H1 (cell line): Measurements from ENCODE around the gene TEAD4. TPM values are rescaled to one million over a fixed set of nuclear protein-coding genes. Genes with fewer than 3 reads are reported as not detected.

Source experiments
- CHD2 ChIP-seq: IDR thresholded peaks from 2 replicates; pipeline ENCODE4 v1.6.1; 2012; ENCODE audit warnings: low read length, improper control_type of control experiment
- CHD7 ChIP-seq: fragments of 300-600 bp; sonication (generic); IDR thresholded peaks from 2 replicates; pipeline ENCODE4 v1.7.1; 2012; ENCODE audit warnings: low read length, moderate library complexity, mild to moderate bottlenecking, inconsistent platforms; ENCODE audit not compliant: insufficient replicate concordance
- E2F6 ChIP-seq: IDR thresholded peaks from 2 replicates; pipeline ENCODE4 v1.6.1; 2012; ENCODE audit warnings: inconsistent platforms
- EGR1 ChIP-seq: IDR thresholded peaks from 2 replicates; pipeline ENCODE4 v1.6.1; 2011; ENCODE audit warnings: low read depth, low read length, borderline replicate concordance
- KDM5A ChIP-seq: fragments of 200-600 bp; IDR thresholded peaks from 2 replicates; pipeline ENCODE4 v1.7.1; 2012; ENCODE audit warnings: mild to moderate bottlenecking, low read length, inconsistent platforms, mixed read lengths
- MAFK ChIP-seq: IDR thresholded peaks from 2 replicates; pipeline ENCODE4 v1.6.1; 2012; ENCODE audit warnings: low read depth, mild to moderate bottlenecking, improper control_type of control experiment, low read length
- MAX ChIP-seq: IDR thresholded peaks from 2 replicates; pipeline ENCODE4 v1.6.1; 2012; ENCODE audit warnings: inconsistent platforms
- RAD21 ChIP-seq, 2 experiments: IDR thresholded peaks in 1 of 2; conservative IDR thresholded peaks in 1 of 2; 2 replicates each; pipeline ENCODE4 v1.6.1; 2011; ENCODE audit warnings: low read depth in 2 of 2, low read length in 2 of 2, improper control_type of control experiment in 1 of 2, inconsistent platforms in 1 of 2, mild to moderate bottlenecking in 1 of 2, moderate library complexity in 1 of 2
- TAF7 ChIP-seq: optimal IDR thresholded peaks from 2 replicates; pipeline ENCODE3; 2011; ENCODE audit warnings: low read depth, mild to moderate bottlenecking, inconsistent platforms, low read length, moderate library complexity, borderline replicate concordance
- TEAD4 ChIP-seq: IDR thresholded peaks from 2 replicates; pipeline ENCODE4 v1.6.1; 2012; ENCODE audit warnings: low read depth, low read length, inconsistent platforms, mixed read lengths
- polyA plus RNA-seq, 7 experiments: library from polyadenylated mRNA; depleted of rRNA in 3 of 7; stranded (reverse) in 5 of 7; unstranded in 2 of 7; fragments of >200 nt in 5 of 7; fragments of 200-250 nt in 2 of 7; gene quantifications; 1 replicate in 5 of 7; 2 replicates in 1 of 7; 4 replicates in 1 of 7; pipeline versions ENCODE4 v1.2.1 to v1.2.3, GENCODE V29; 2011 to 2013; ENCODE audit warnings: missing spikeins in 2 of 7, mixed read lengths in 2 of 7
- total RNA-seq: library from RNA; stranded (reverse); fragmentation: NEBNext Ultra II Directional; extraction: Animal tissue kit (Norgen Biotek cat#: 25700); gene quantifications from 2 replicates; pipeline ENCODE4 v1.2.1, GENCODE V29; 2021

The TEAD4 gene
- total and polyA plus RNA-seq, 2 of the 8 experiments (the other 6 are each of a cell fraction or from before 2014, with no cell fraction given): 56.7 to 116 TPM

- TF ChIP-seq CHD7: no peak
- no peak for TF ChIP-seq TAF7
- no peak for TF ChIP-seq E2F6
- TF ChIP-seq MAX: no peak
- TF ChIP-seq TEAD4: no peak
- no peak for TF ChIP-seq RAD21 (IDR thresholded peaks at IDR 0.05 in 1 of 2, conservative IDR thresholded peaks at IDR 0.05 in 1 of 2; ENCODE audit: low read depth in 2 of 2, low read length in 2 of 2)
- no peak for TF ChIP-seq EGR1
- no peak for TF ChIP-seq KDM5A
- no peak for TF ChIP-seq MAFK
- no peak for TF ChIP-seq CHD2
Observed at GRCh38 chr12:3038166-3038565, 79.0 kb downstream of the TEAD4 start (continued).
